Measurements from ENCODE around the gene NFATC1.

The NFATC1 gene

DNA sequence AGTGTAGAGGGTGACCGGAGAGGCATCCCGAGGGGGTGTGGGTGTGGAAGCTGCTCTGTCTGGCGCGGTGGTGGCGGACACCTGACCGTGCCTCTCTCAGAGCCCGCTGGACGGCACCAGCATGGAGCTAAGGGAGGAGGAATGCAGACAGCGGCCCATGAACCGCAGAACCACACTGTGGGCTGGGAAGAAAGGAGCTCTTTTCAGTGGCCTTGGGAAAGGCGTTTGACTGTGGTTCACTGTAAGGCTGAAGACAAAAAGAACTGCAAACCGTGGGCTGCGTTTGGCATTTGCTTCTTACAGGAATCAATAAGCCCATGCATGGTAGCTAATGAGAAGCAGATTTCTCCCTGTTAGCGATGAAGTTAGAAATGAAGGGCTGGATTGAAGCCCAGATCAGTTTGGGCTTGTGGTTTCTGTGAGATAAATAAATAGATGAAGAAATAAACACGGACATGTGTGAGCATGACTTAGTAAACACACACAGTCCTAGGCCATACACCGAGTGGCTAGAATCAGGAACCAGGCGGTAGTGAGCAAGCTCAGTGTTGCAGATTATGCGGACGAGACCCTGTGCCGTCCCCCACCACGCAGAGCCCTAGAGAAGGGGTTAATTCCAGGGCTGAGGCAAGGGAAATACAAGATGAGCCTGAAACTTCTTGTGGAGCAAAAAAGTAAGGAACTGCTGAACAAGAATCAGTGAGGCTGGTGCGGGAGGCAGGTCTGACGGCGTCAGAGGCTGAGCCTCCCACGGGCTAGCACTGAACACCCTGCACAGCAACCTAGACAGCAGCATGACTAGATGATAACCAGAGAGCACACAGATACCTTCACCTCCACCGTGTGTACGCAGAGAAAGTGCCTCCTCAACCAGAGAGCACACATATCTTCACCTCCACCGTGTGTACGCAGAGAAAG, 29.3 kb upstream of the NFATC1 start:
- TF ChIP-seq, protein P1, sequence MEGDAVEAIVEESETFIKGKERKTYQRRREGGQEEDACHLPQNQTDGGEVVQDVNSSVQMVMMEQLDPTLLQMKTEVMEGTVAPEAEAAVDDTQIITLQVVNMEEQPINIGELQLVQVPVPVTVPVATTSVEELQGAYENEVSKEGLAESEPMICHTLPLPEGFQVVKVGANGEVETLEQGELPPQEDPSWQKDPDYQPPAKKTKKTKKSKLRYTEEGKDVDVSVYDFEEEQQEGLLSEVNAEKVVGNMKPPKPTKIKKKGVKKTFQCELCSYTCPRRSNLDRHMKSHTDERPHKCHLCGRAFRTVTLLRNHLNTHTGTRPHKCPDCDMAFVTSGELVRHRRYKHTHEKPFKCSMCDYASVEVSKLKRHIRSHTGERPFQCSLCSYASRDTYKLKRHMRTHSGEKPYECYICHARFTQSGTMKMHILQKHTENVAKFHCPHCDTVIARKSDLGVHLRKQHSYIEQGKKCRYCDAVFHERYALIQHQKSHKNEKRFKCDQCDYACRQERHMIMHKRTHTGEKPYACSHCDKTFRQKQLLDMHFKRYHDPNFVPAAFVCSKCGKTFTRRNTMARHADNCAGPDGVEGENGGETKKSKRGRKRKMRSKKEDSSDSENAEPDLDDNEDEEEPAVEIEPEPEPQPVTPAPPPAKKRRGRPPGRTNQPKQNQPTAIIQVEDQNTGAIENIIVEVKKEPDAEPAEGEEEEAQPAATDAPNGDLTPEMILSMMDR (IDR thresholded peaks at IDR 0.05; ENCODE audit: insufficient read depth, low read length, missing control alignments) = no peak
- H3K4me3 ChIP-seq (ENCODE audit: low read depth, low read length) = no peak overlapping the region
- ChIA-PET POLR2A (interaction anchor here (0.6 kb wide), 1 partner anchor 19 kb away, joined by 3 read pairs; no protein-coding TSS in a partner anchor), CTCF (interaction anchor here (1.1 to 3.2 kb wide), 3 partner anchors 12 to 18 kb away, joined by 3 to 31 read pairs (median 4); no protein-coding TSS in a partner anchor)
- peak; percentile 74 for DNase-seq (ENCODE audit: low read depth, low spot score)

DNA sequence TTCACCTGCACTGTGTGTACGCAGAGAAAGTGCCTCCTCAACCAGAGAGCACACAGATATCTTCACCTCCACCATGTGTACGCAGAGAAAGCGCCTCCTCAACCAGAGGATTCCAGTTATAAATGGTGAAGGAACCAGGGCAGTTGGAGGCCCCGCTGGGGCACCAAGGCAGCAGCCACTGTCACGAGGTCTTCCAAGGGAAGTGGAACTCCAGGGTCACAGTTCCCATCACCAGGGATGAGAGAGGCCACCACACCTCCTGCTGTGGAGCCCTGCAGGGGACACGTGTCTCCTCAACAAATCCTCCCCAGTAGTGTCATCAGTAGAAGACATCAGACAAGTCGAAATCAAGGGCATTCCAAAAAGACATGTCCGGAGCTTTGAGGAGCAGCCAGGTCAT, 28.2 kb upstream of the NFATC1 start:
- POLR2A ChIA-PET = no interaction called here
- TF ChIP-seq, protein P1 (IDR thresholded peaks at IDR 0.05; ENCODE audit: insufficient read depth, low read length, missing control alignments) = no peak
- no peak for DNase-seq (ENCODE audit: low read depth, low spot score)
- CTCF ChIA-PET = interaction anchor here (1.9 kb wide), 1 partner anchor 11 kb away, joined by 13 read pairs; no protein-coding TSS in a partner anchor
- H3K4me3 ChIP-seq (ENCODE audit: low read depth, low read length) = no peak overlapping the region

DNA sequence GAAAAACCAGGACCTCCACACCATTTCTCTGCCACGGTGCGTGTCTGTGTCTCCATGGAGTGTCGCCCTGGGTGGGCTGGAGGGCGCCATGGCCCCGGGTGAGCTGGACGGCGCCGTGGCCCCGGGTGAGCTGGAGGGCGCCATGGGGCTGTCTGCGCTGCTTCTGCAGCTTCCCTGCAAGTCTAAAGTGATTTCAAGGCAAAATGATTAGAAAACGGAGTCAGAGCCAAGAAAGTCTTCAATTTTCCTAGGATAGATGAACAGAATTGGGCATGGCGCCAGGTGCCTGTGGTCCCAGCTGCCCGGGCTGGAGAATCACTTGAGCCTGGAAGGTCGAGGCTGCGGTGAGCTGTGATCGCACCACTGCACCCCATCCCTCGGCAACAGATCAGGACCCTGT, 27.7 kb upstream of the NFATC1 start:
- DNase-seq (ENCODE audit: low read depth, low spot score) = no peak
- ChIA-PET POLR2A (no interaction called here), CTCF (interaction anchor here (1.1 to 1.9 kb wide), 2 partner anchors 10 to 13 kb away, joined by 5 to 13 read pairs; no protein-coding TSS in a partner anchor)
- H3K4me3 ChIP-seq (ENCODE audit: low read depth, low read length) = no peak overlapping the region
- TF ChIP-seq, protein P1 (IDR thresholded peaks at IDR 0.05; ENCODE audit: insufficient read depth, low read length, missing control alignments) = no peak

GRCh38 chr18:79368681-79369080, 27.0 kb upstream of the NFATC1 start:
- POLR2A ChIA-PET = no interaction called here
- no peak for DNase-seq (ENCODE audit: low read depth, low spot score)
- CTCF ChIA-PET = interaction anchor here (1.1 to 1.9 kb wide), 2 partner anchors 10 to 13 kb away, joined by 5 to 13 read pairs; no protein-coding TSS in a partner anchor
- no peak overlapping the region for H3K4me3 ChIP-seq (ENCODE audit: low read depth, low read length)
- TF ChIP-seq, protein P1 (IDR thresholded peaks at IDR 0.05; ENCODE audit: insufficient read depth, low read length, missing control alignments) = no peak

DNA sequence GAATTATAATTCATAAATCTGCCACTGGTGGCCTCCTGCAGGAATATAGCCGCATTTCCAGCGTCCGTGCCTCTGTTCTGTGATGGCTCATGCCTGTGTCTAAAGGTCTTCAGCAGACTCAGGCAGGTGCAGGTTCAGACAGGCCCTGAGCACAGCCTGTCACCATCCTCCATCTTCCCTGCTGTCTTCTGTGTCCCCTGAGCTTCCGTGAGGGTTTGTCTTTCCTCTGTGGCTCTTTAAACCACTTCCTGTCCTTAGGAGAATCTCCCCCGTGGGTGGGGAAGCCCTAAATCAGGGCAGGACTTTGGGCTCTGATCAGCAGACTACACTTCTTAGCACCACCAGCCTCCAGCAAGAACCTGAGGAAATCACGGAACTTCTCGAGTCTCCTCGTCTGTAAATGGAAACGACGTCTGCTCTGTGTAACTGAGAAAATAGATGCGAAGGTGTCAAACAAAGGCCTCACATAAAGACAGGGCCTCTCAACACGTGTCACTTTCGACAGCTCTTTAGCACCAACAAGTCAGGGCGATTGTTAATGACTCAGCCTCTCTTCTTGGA, 24.1 kb upstream of the NFATC1 start:
- no peak for DNase-seq (ENCODE audit: low read depth, low spot score)
- TF ChIP-seq, protein P1 (IDR thresholded peaks at IDR 0.05; ENCODE audit: insufficient read depth, low read length, missing control alignments) = no peak
- POLR2A ChIA-PET = no interaction called here
- CTCF ChIA-PET = interaction anchor here (2.3 kb wide), 1 partner anchor 9 kb away, joined by 11 read pairs; no protein-coding TSS in a partner anchor
- H3K4me3 ChIP-seq (ENCODE audit: low read depth, low read length) = no peak overlapping the region

DNA sequence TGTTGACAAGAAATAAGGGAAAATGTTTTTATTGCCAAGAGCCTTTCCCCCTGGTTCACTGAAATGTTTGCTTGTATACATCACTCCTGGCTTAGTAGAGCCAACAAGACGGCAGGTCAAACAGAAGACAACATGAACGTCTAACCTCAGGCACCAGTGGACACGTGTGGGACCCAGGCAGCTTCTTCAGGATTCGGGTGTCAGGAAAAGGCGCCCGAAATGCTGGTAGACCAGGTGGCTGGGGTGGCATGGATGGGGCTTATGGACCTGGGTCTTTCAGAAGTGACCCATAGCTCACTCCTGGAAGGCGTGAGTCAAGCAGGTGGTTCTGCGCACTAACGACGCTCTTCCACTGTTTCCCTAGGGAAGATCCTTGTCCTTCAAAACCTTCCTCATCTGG, 23.3 kb upstream of the NFATC1 start:
- DNase-seq (ENCODE audit: low read depth, low spot score) = no peak
- TF ChIP-seq, protein P1 (IDR thresholded peaks at IDR 0.05; ENCODE audit: insufficient read depth, low read length, missing control alignments) = no peak
- CTCF ChIA-PET = interaction anchor here (2.3 kb wide), 1 partner anchor 9 kb away, joined by 11 read pairs; no protein-coding TSS in a partner anchor

More for the DNA sequence above, 23.3 kb upstream of the NFATC1 start:
- H3K4me3 ChIP-seq (ENCODE audit: low read depth, low read length) = no peak overlapping the region
- POLR2A ChIA-PET = no interaction called here

Measured in AG04449 (cell line).